ENCODE results near the gene CCNG2.

DNA sequence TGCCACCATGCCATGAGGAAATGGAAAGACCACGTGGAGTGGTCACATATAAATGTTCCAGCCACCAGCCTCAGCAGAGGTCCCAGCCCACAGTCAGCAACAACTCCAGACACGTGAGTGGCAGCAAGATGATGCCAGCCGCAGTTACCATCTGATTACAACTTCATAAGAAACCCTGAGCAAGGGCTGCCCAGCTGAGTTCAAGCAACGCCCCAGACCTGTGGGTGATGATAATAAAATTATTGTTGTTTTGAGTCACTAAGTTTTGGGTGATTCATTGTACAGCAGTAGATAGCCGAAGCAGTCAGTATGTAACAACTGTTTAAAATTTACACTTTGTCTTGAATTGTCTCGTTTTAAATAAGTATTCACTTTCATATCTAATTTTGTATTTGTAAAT, 5.8 kb upstream of the CCNG2 start:
- TF ChIP-seq, protein P1, sequence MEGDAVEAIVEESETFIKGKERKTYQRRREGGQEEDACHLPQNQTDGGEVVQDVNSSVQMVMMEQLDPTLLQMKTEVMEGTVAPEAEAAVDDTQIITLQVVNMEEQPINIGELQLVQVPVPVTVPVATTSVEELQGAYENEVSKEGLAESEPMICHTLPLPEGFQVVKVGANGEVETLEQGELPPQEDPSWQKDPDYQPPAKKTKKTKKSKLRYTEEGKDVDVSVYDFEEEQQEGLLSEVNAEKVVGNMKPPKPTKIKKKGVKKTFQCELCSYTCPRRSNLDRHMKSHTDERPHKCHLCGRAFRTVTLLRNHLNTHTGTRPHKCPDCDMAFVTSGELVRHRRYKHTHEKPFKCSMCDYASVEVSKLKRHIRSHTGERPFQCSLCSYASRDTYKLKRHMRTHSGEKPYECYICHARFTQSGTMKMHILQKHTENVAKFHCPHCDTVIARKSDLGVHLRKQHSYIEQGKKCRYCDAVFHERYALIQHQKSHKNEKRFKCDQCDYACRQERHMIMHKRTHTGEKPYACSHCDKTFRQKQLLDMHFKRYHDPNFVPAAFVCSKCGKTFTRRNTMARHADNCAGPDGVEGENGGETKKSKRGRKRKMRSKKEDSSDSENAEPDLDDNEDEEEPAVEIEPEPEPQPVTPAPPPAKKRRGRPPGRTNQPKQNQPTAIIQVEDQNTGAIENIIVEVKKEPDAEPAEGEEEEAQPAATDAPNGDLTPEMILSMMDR (IDR thresholded peaks at IDR 0.05 in 4 of 5, conservative IDR thresholded peaks at IDR 0.05 in 1 of 5) = no peak
- TF ChIP-seq POLR2A (IDR thresholded peaks at IDR 0.05) = no peak

Measured in gastrocnemius medialis (tissue), 4 donors.